Mammary epithelial cell (primary cell): Measurements from ENCODE around the gene AKT1.
A peak's percentile ranks its signal among the peaks of the same experiment; 100 is the strongest.

Experiments used
- EZH2 ChIP-seq: IDR thresholded peaks from 2 replicates; pipeline ENCODE4 v1.6.1; 2012; ENCODE audit warnings: low read length, inconsistent platforms, borderline replicate concordance
- TF ChIP-seq, protein P1 (sequence below), 2 donors: IDR thresholded peaks in 1 of 2; conservative IDR thresholded peaks in 1 of 2; 2 replicates each; pipeline ENCODE4 v1.5.1; 2011 to 2012; ENCODE audit warnings: inconsistent platforms in 2 of 2, low read length in 2 of 2, mild to moderate bottlenecking in 2 of 2, control low read depth in 1 of 2, low read depth in 1 of 2; ENCODE audit not compliant: insufficient read depth in 1 of 2; ENCODE audit errors: extremely low read depth in 1 of 2

GRCh38 chr14:104827177-104828055 lies 31.9 kb upstream of the AKT1 start:
- TF ChIP-seq, protein P1, sequence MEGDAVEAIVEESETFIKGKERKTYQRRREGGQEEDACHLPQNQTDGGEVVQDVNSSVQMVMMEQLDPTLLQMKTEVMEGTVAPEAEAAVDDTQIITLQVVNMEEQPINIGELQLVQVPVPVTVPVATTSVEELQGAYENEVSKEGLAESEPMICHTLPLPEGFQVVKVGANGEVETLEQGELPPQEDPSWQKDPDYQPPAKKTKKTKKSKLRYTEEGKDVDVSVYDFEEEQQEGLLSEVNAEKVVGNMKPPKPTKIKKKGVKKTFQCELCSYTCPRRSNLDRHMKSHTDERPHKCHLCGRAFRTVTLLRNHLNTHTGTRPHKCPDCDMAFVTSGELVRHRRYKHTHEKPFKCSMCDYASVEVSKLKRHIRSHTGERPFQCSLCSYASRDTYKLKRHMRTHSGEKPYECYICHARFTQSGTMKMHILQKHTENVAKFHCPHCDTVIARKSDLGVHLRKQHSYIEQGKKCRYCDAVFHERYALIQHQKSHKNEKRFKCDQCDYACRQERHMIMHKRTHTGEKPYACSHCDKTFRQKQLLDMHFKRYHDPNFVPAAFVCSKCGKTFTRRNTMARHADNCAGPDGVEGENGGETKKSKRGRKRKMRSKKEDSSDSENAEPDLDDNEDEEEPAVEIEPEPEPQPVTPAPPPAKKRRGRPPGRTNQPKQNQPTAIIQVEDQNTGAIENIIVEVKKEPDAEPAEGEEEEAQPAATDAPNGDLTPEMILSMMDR (conservative IDR thresholded peaks at IDR 0.05 in 1 of 2, IDR thresholded peaks at IDR 0.05 in 1 of 2; ENCODE audit: extremely low read depth in 1 of 2, insufficient read depth in 1 of 2, low read depth in 1 of 2, low read length in 2 of 2): peak; percentile 35 to 68
- no peak for TF ChIP-seq EZH2
